Smooth muscle cell (in vitro differentiated cells): ENCODE results near the gene ATF6B. TPM values are rescaled to one million over a fixed set of nuclear protein-coding genes. Genes with fewer than 3 reads are reported as not detected.
"Not testable (repeated sequence)": the region's sequence is repeated elsewhere in the genome, so short reads cannot be mapped to it uniquely, and the experiment has no call there.

Experiments
- DNase-seq: peaks from one replicate; lab custom pipeline; 2025; ENCODE audit not compliant: unreplicated experiment; lab: John Stamatoyannopoulos, UW
- H2AFZ ChIP-seq: fragments of 200-600 bp; sonication (generic); 2 replicates; pipeline ENCODE4 v1.6.0; 2016; ENCODE audit warnings: antibody characterized with exemption, low read depth, mild to moderate bottlenecking
- H3F3A ChIP-seq: fragments of 200-600 bp; sonication (generic); 2 replicates; pipeline ENCODE4 v1.6.0; 2017; ENCODE audit warnings: antibody characterized with exemption, low read depth
- H3K27ac ChIP-seq: fragments of 200-600 bp; sonication (generic); 2 replicates; pipeline ENCODE4 v1.5.1; 2016; ENCODE audit warnings: low read depth, mild to moderate bottlenecking
- H3K27me3 ChIP-seq: fragments of 200-600 bp; sonication (generic); 2 replicates; pipeline ENCODE4 v1.6.1; 2016; ENCODE audit warnings: low read depth, mild to moderate bottlenecking
- H3K36me3 ChIP-seq: fragments of 200-600 bp; sonication (generic); 2 replicates; pipeline ENCODE4 v1.5.1; 2016; ENCODE audit warnings: low read depth
- H3K4me1 ChIP-seq: fragments of 200-600 bp; sonication (generic); 2 replicates; pipeline ENCODE4 v1.5.1; 2016; ENCODE audit warnings: low read depth
- H3K4me2 ChIP-seq: fragments of 200-600 bp; sonication (generic); 2 replicates; pipeline ENCODE4 v1.6.0; 2016; ENCODE audit warnings: mild to moderate bottlenecking
- H3K4me3 ChIP-seq: fragments of 200-600 bp; sonication (generic); 2 replicates; pipeline ENCODE4 v1.5.1; 2016; ENCODE audit warnings: mild to moderate bottlenecking
- H3K79me2 ChIP-seq: fragments of 200-600 bp; sonication (generic); 2 replicates; pipeline ENCODE4 v1.6.0; 2016; ENCODE audit warnings: low read depth, mild to moderate bottlenecking
- H3K9ac ChIP-seq: fragments of 200-600 bp; sonication (generic); 2 replicates; pipeline ENCODE4 v1.6.0; 2016; ENCODE audit warnings: low read depth
- H3K9me3 ChIP-seq: fragments of 200-600 bp; sonication (generic); replicated peaks from 2 replicates; pipeline ENCODE4 v1.5.1; 2016; ENCODE audit warnings: low read depth
- H4K20me1 ChIP-seq: fragments of 200-600 bp; sonication (generic); 2 replicates; pipeline ENCODE4 v1.6.0; 2016; ENCODE audit warnings: low read depth
- WGBS: methylation state at CpG from one replicate; pipeline ENCODE4 v1.1.7; 2016; ENCODE audit warnings: low lambda C conversion rate; 5-methylcytosine and 5-hydroxymethylcytosine counted together
- microRNA-seq: library from miRNA; unstranded; fragments of <30 nt; microRNA quantifications from one replicate; pipeline ENCODE4, GENCODE V29; 2016; ENCODE audit warnings: borderline number of aligned reads
- polyA plus RNA-seq: library from polyadenylated mRNA; unstranded; fragments of >200 nt; fragmentation: Nextera tagmentation; extraction: Ambion mirVana; gene quantifications from 2 replicates; pipeline ENCODE4 v1.2.1, GENCODE V29; 2016
- small RNA-seq: library from RNA; depleted of rRNA; stranded (forward); fragments of <200 nt; gene quantifications from one replicate; pipeline ENCODE3, GENCODE V24; 2014
- total RNA-seq: library from RNA; depleted of rRNA; stranded (reverse); fragments of >200 nt; gene quantifications from 2 replicates; pipeline ENCODE4 v1.2.3, GENCODE V29; 2014
- TF ChIP-seq, protein P1 (sequence below): fragments of 200-600 bp; sonication (generic); IDR thresholded peaks from 2 replicates; pipeline ENCODE4 v1.5.1; 2017; ENCODE audit warnings: borderline replicate concordance, mild to moderate bottlenecking, antibody characterized with exemption; ENCODE audit not compliant: insufficient read depth, poor library complexity, severe bottlenecking

The ATF6B gene
- total and polyA plus RNA-seq, 2 experiments from 2014 or later: 22.2 to 22.5 TPM

GRCh38 chr6:32068867-32069266 lies 59.2 kb downstream of the ATF6B start:
- no peaks in the 10 kb centered on the region for H3K27me3 ChIP-seq
- WGBS: 91% methylated on average over 14 of the region's 14 CpGs
- TF ChIP-seq, protein P1, sequence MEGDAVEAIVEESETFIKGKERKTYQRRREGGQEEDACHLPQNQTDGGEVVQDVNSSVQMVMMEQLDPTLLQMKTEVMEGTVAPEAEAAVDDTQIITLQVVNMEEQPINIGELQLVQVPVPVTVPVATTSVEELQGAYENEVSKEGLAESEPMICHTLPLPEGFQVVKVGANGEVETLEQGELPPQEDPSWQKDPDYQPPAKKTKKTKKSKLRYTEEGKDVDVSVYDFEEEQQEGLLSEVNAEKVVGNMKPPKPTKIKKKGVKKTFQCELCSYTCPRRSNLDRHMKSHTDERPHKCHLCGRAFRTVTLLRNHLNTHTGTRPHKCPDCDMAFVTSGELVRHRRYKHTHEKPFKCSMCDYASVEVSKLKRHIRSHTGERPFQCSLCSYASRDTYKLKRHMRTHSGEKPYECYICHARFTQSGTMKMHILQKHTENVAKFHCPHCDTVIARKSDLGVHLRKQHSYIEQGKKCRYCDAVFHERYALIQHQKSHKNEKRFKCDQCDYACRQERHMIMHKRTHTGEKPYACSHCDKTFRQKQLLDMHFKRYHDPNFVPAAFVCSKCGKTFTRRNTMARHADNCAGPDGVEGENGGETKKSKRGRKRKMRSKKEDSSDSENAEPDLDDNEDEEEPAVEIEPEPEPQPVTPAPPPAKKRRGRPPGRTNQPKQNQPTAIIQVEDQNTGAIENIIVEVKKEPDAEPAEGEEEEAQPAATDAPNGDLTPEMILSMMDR: no peak

GRCh38 chr6:32068315-32068714 lies 59.7 kb downstream of the ATF6B start:
- DNase-seq, H3K36me3 ChIP-seq, H3K27me3 ChIP-seq, H3K9me3 ChIP-seq, H3K4me1 ChIP-seq, H3K79me2 ChIP-seq, H4K20me1 ChIP-seq, H3K4me3 ChIP-seq, H3K27ac ChIP-seq, H3F3A ChIP-seq, H3K9ac ChIP-seq, H3K4me2 ChIP-seq, H2AFZ ChIP-seq: not testable (repeated sequence)
- 93% methylated on average over 13 of the region's 13 CpGs for WGBS

More at GRCh38 chr6:32068867-32069266, 59.2 kb downstream of the ATF6B start:
- no peaks in the 10 kb centered on the region for H3K36me3 ChIP-seq
- H3K27ac ChIP-seq: no peak overlapping the region
- no peaks in the 10 kb centered on the region for H3K9me3 ChIP-seq
- H2AFZ ChIP-seq: no peak overlapping the region
- no peak overlapping the region for H3K4me2 ChIP-seq
- H3K4me1 ChIP-seq: no peaks in the 10 kb centered on the region
- no peaks in the 10 kb centered on the region for H3F3A ChIP-seq
- DNase-seq: no peak
- no peak overlapping the region for H3K9ac ChIP-seq
- H4K20me1 ChIP-seq: no peaks in the 10 kb centered on the region
- H3K79me2 ChIP-seq: no peaks in the 10 kb centered on the region
- no peak overlapping the region for H3K4me3 ChIP-seq

DNA sequence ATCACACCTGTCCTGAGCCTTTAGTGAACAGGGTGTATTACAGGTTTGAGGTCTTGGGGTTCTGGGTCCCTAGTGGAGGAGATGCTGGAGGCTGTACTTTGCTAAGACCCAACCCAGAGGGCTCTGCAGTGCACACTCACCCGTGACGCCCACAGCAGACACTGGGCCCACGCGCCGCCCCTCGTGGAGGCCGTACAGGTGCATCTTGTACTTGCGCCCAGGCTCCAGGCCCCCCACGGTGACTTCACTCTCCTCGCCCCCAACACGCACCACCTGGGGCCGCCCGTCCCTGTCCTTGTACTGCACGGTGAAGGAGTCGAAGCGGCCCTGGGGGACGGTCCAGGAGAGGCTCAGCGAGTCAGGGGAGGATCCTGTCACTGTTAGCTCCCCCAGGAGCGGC lies 60.5 kb downstream of the ATF6B start:
- H3K9me3 ChIP-seq, H3K4me3 ChIP-seq, H3K4me1 ChIP-seq, H3K9ac ChIP-seq, H4K20me1 ChIP-seq, H3K36me3 ChIP-seq, H3K27me3 ChIP-seq, H3K27ac ChIP-seq, H3F3A ChIP-seq, H3K4me2 ChIP-seq, H3K79me2 ChIP-seq, DNase-seq, H2AFZ ChIP-seq: not testable (repeated sequence)
- WGBS: 95% methylated on average over 16 of the region's 19 CpGs

Small RNA genes within 50 kb of the gene (microRNA-seq; reads per million reads assigned to microRNA genes)
- 8.8 reads per million, percentile 11 among the genes with 10 or more reads in this experiment for gene MIR6721

Small RNA genes within 50 kb of the gene (small RNA-seq; reads per million reads assigned to genes)
- gene RNA5SP206: not detected

Other genes starting within 250 kb of the ATF6B start
- 0.72 and 0.85 TPM in 2 replicates for gene SLC44A4, start 249.2 kb downstream of the ATF6B start, total RNA-seq
- 0.30 and 0.52 TPM in 2 replicates for gene SLC44A4, start 249.2 kb downstream of the ATF6B start, polyA plus RNA-seq
- 17.4 and 17.6 TPM in 2 replicates for gene EHMT2, start 230.5 kb downstream of the ATF6B start, total RNA-seq
- 33.9 and 38.9 TPM in 2 replicates for gene EHMT2, start 230.5 kb downstream of the ATF6B start, polyA plus RNA-seq
- gene ZBTB12, start 226.2 kb downstream of the ATF6B start, total RNA-seq: 0.04 and 0.54 TPM in 2 replicates
- gene ZBTB12, start 226.2 kb downstream of the ATF6B start, polyA plus RNA-seq: 0.39 TPM in 1 of 2 replicates, not detected in the other
- gene C2, start 200.5 kb downstream of the ATF6B start, total RNA-seq: 0.27 TPM in 1 of 2 replicates, not detected in the other
- 0.37 TPM in 2 replicates for gene C2, start 200.5 kb downstream of the ATF6B start, polyA plus RNA-seq
- gene CFB, start 182.2 kb downstream of the ATF6B start, total RNA-seq: not detected in 2 replicates
- gene CFB, start 182.2 kb downstream of the ATF6B start, polyA plus RNA-seq: 2.3 and 4.1 TPM in 2 replicates
- gene NELFE, start 169.3 kb downstream of the ATF6B start, total RNA-seq: 78.6 and 91.5 TPM in 2 replicates
- gene NELFE, start 169.3 kb downstream of the ATF6B start, polyA plus RNA-seq: 125 and 134 TPM in 2 replicates
- gene SKIC2, start 169.1 kb downstream of the ATF6B start, total RNA-seq: 24.6 and 27.6 TPM in 2 replicates
- gene SKIC2, start 169.1 kb downstream of the ATF6B start, polyA plus RNA-seq: 55.0 and 56.0 TPM in 2 replicates
- gene DXO, start 156.1 kb downstream of the ATF6B start, total RNA-seq: 7.8 and 11.0 TPM in 2 replicates
- 21.9 and 23.5 TPM in 2 replicates for gene DXO, start 156.1 kb downstream of the ATF6B start, polyA plus RNA-seq
- 2.8 and 4.6 TPM in 2 replicates for gene C4A, start 146.2 kb downstream of the ATF6B start, total RNA-seq
- 1.7 and 4.4 TPM in 2 replicates for gene C4A, start 146.2 kb downstream of the ATF6B start, polyA plus RNA-seq
- gene C4B, start 113.5 kb downstream of the ATF6B start, total RNA-seq: 1.7 and 3.8 TPM in 2 replicates
- 1.3 and 2.9 TPM in 2 replicates for gene C4B, start 113.5 kb downstream of the ATF6B start, polyA plus RNA-seq
- gene CYP21A2, start 89.8 kb downstream of the ATF6B start, total RNA-seq: 0.58 TPM in 1 of 2 replicates, not detected in the other
- 0.38 TPM in 1 of 2 replicates, not detected in the other for gene CYP21A2, start 89.8 kb downstream of the ATF6B start, polyA plus RNA-seq
- gene TNXB, start 18.9 kb downstream of the ATF6B start, total RNA-seq: 1.1 and 1.8 TPM in 2 replicates
- 1.1 and 4.3 TPM in 2 replicates for gene TNXB, start 18.9 kb downstream of the ATF6B start, polyA plus RNA-seq
- 5.3 and 6.5 TPM in 2 replicates for gene FKBPL, start 2.0 kb upstream of the ATF6B start, total RNA-seq
- 5.4 and 7.7 TPM in 2 replicates for gene FKBPL, start 2.0 kb upstream of the ATF6B start, polyA plus RNA-seq
- gene PRRT1, start 23.7 kb upstream of the ATF6B start, total RNA-seq: 0.94 TPM in 1 of 2 replicates, not detected in the other
- 1.4 and 3.3 TPM in 2 replicates for gene PRRT1, start 23.7 kb upstream of the ATF6B start, polyA plus RNA-seq
- gene PPT2, start 25.9 kb upstream of the ATF6B start, total RNA-seq: 13.3 and 17.5 TPM in 2 replicates
- gene PPT2, start 25.9 kb upstream of the ATF6B start, polyA plus RNA-seq: 15.7 and 17.8 TPM in 2 replicates
- 3.6 and 5.6 TPM in 2 replicates for gene EGFL8, start 36.3 kb upstream of the ATF6B start, total RNA-seq
- gene EGFL8, start 36.3 kb upstream of the ATF6B start, polyA plus RNA-seq: 4.3 and 8.2 TPM in 2 replicates
- 60.5 and 71.1 TPM in 2 replicates for gene AGPAT1, start 47.8 kb upstream of the ATF6B start, total RNA-seq
- 51.8 and 52.4 TPM in 2 replicates for gene AGPAT1, start 47.8 kb upstream of the ATF6B start, polyA plus RNA-seq
- 49.3 and 58.1 TPM in 2 replicates for gene RNF5, start 50.2 kb upstream of the ATF6B start, total RNA-seq
- gene RNF5, start 50.2 kb upstream of the ATF6B start, polyA plus RNA-seq: 74.0 and 75.9 TPM in 2 replicates
- gene AGER, start 56.0 kb upstream of the ATF6B start, total RNA-seq: 0.81 and 2.6 TPM in 2 replicates
- 2.5 and 6.4 TPM in 2 replicates for gene AGER, start 56.0 kb upstream of the ATF6B start, polyA plus RNA-seq
- gene PBX2, start 62.0 kb upstream of the ATF6B start, total RNA-seq: 33.2 and 43.6 TPM in 2 replicates
- gene PBX2, start 62.0 kb upstream of the ATF6B start, polyA plus RNA-seq: 11.6 and 14.0 TPM in 2 replicates
- gene GPSM3, start 64.4 kb upstream of the ATF6B start, total RNA-seq: 4.8 and 5.3 TPM in 2 replicates
- gene GPSM3, start 64.4 kb upstream of the ATF6B start, polyA plus RNA-seq: 14.2 and 15.6 TPM in 2 replicates
- gene NOTCH4, start 95.8 kb upstream of the ATF6B start, total RNA-seq: 0.27 and 0.54 TPM in 2 replicates
- gene NOTCH4, start 95.8 kb upstream of the ATF6B start, polyA plus RNA-seq: 1.3 and 1.6 TPM in 2 replicates
- not detected in 2 replicates for gene TSBP1, start 243.7 kb upstream of the ATF6B start, total RNA-seq
- gene TSBP1, start 243.7 kb upstream of the ATF6B start, polyA plus RNA-seq: not detected in 2 replicates